Measurements from ENCODE around the gene MICAL2. TPM values are rescaled to one million over a fixed set of nuclear protein-coding genes. Genes with fewer than 3 reads are reported as not detected.

The MICAL2 gene
- total RNA-seq, 6 experiments from 2014 or later: 17.0 to 50.7 (median 35.9) TPM

- Histone ChIP-seq H3K9me3 (no peaks in the 10 kb centered on the region), H3K4me1 (no peaks in the 10 kb centered on the region), H3K27ac (no peak overlapping the region), H3K27me3 (no peaks in the 10 kb centered on the region), H3K36me3 (peaks cover 0 to 6% (median 0%) of the 10 kb centered on the region in 4 donors), H3K4me3 (no peak overlapping the region)
- TF ChIP-seq POLR2A (IDR thresholded peaks at IDR 0.05) (no peak), CTCF (IDR thresholded peaks at IDR 0.05) (no peak)
- intact Hi-C loops (cut with DNase I): no loop called here
- DNase-seq: no peak
- no peak for ATAC-seq
- WGBS (ENCODE audit: insufficient coverage, low coverage, low lambda C conversion rate, missing lambda C conversion rate): 100% methylated on average over 1 of the region's 1 CpG
Measured at GRCh38 chr11:12204506-12204905, 94.1 kb downstream of the MICAL2 start.

GRCh38 chr11:12205330-12205729 lies 94.9 kb downstream of the MICAL2 start:
- intact Hi-C loops (cut with DNase I): no loop called here
- TF ChIP-seq POLR2A (IDR thresholded peaks at IDR 0.05) (no peak), CTCF (IDR thresholded peaks at IDR 0.05) (no peak)
- peaks cover 0 to 6% (median 0%) of the 10 kb centered on the region in 4 donors for H3K36me3 ChIP-seq
- H3K4me1 ChIP-seq: peaks cover 0 to 4% (median 0%) of the 10 kb centered on the region in 4 donors
- H3K4me3 ChIP-seq: no peak overlapping the region
- DNase-seq: no peak
- H3K9me3 ChIP-seq: no peaks in the 10 kb centered on the region
- no peak for ATAC-seq
- no peak overlapping the region for H3K27ac ChIP-seq
- no peaks in the 10 kb centered on the region for H3K27me3 ChIP-seq

- H3K27ac ChIP-seq: no peak overlapping the region
- H3K4me1 ChIP-seq: peaks cover 0 to 4% (median 0%) of the 10 kb centered on the region in 4 donors
- H3K4me3 ChIP-seq: no peak overlapping the region
- intact Hi-C loops (cut with DNase I): no loop called here
- 88% methylated on average over 3 of the region's 3 CpGs for WGBS (ENCODE audit: insufficient coverage, low coverage, low lambda C conversion rate, missing lambda C conversion rate)
- H3K27me3 ChIP-seq: no peaks in the 10 kb centered on the region
- peaks cover 0 to 6% (median 0%) of the 10 kb centered on the region in 4 donors for H3K36me3 ChIP-seq
- no peak for TF ChIP-seq POLR2A (IDR thresholded peaks at IDR 0.05)
- TF ChIP-seq CTCF (IDR thresholded peaks at IDR 0.05): no peak
- ATAC-seq: peak in 1 of 4 donors; percentile 34
- DNase-seq: no peak
- H3K9me3 ChIP-seq: no peaks in the 10 kb centered on the region
Measured at GRCh38 chr11:12206529-12206928, 96.1 kb downstream of the MICAL2 start.

- Histone ChIP-seq H3K27ac (no peak overlapping the region), H3K4me1 (peaks cover 0 to 4% (median 0%) of the 10 kb centered on the region in 4 donors), H3K27me3 (no peaks in the 10 kb centered on the region), H3K4me3 (no peak overlapping the region), H3K9me3 (no peaks in the 10 kb centered on the region), H3K36me3 (peaks cover 0 to 6% (median 1%) of the 10 kb centered on the region in 4 donors)
- TF ChIP-seq POLR2A (IDR thresholded peaks at IDR 0.05) (no peak), CTCF (IDR thresholded peaks at IDR 0.05) (no peak)
- ATAC-seq (no peak), DNase-seq (no peak)
- 82% methylated on average over 8 of the region's 9 CpGs for WGBS (ENCODE audit: insufficient coverage, low coverage, low lambda C conversion rate, missing lambda C conversion rate)
- intact Hi-C loops (cut with DNase I): no loop called here
Measured at GRCh38 chr11:12207384-12208150, 97.2 kb downstream of the MICAL2 start.
